A673 (cell line): ENCODE measurements around the gene CAMSAP2.

Experiments used
- EZH2 ChIP-seq: fragments of 200-600 bp; sonication (generic); IDR thresholded peaks from 2 replicates; pipeline ENCODE4 v1.6.1; 2017; ENCODE audit warnings: borderline replicate concordance, low read depth, mild to moderate bottlenecking, mixed read lengths, antibody characterized with exemption, low read length; ENCODE audit not compliant: poor library complexity, severe bottlenecking
- TF ChIP-seq, protein P1 (sequence below): fragments of 300-800, 200-600 bp; sonication (generic); conservative IDR thresholded peaks from 2 replicates; pipeline ENCODE4 v1.5.1; 2017; ENCODE audit warnings: low read depth, mild to moderate bottlenecking, antibody characterized with exemption, low read length, moderate library complexity, mixed read lengths

DNA sequence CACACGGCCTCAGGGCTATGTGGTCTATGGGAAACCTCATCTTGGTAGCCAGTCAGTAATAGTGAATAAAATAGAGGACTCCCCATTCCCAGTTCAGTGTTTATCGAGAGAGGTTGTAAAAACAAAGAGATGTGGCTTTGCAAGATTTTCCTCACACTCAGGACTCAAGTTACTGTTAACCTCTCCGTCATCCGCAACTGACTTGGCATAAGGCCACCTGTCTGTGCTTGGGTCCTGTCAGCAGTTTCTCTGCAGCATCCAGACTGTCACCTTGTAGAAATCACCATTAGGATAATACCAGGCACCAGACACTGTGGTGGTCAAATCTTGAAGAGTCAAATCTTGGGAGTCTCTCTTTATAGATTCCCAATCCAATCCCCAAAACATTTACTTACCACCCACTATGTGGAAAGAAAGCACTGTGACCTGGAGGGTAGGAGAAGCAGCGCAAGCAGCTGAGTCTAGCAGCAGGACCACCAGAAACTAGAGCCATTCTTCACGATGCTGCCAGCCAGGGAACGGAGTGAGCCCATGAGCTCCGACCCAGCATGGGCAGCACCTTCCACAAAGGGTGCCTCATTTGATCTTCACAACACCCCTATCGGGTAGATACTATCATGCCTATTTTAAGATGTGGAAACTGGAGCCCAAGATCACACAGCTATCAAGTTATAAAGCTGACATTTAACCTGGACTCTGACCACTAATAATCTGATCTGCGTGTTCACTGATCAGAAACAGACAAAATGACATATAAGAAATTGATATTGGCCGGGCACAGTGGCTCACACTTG lies 128.5 kb downstream of the CAMSAP2 start:
- TF ChIP-seq, protein P1, sequence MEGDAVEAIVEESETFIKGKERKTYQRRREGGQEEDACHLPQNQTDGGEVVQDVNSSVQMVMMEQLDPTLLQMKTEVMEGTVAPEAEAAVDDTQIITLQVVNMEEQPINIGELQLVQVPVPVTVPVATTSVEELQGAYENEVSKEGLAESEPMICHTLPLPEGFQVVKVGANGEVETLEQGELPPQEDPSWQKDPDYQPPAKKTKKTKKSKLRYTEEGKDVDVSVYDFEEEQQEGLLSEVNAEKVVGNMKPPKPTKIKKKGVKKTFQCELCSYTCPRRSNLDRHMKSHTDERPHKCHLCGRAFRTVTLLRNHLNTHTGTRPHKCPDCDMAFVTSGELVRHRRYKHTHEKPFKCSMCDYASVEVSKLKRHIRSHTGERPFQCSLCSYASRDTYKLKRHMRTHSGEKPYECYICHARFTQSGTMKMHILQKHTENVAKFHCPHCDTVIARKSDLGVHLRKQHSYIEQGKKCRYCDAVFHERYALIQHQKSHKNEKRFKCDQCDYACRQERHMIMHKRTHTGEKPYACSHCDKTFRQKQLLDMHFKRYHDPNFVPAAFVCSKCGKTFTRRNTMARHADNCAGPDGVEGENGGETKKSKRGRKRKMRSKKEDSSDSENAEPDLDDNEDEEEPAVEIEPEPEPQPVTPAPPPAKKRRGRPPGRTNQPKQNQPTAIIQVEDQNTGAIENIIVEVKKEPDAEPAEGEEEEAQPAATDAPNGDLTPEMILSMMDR: no peak
- TF ChIP-seq EZH2: no peak
